ENCODE measurements around the gene CST9L.

Gene CST9L

DNA sequence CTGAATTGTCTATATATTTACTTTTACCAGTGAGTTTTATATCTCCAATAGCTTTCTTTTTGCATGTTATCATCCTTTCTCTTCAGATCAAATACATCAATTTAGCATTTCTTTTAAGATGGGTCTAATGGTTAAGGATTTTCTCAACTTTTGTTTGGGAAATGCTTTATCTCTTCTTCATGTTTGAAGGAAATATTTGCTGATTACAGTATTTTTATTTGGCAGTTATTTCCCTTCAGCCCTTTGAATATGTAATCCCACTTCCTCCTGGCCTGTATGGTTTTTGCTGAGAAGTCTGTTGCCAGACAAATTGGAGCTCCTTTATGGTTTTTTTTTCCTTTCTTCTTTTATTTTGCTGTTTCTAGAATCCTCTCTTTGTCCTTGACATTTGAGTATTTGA, 6.7 kb upstream of the CST9L start:
- no peak for DNase-seq
- intact Hi-C loops (cut with DNase I; ENCODE audit: low total_unique reads) = no loop called here
- TF ChIP-seq, protein P1, sequence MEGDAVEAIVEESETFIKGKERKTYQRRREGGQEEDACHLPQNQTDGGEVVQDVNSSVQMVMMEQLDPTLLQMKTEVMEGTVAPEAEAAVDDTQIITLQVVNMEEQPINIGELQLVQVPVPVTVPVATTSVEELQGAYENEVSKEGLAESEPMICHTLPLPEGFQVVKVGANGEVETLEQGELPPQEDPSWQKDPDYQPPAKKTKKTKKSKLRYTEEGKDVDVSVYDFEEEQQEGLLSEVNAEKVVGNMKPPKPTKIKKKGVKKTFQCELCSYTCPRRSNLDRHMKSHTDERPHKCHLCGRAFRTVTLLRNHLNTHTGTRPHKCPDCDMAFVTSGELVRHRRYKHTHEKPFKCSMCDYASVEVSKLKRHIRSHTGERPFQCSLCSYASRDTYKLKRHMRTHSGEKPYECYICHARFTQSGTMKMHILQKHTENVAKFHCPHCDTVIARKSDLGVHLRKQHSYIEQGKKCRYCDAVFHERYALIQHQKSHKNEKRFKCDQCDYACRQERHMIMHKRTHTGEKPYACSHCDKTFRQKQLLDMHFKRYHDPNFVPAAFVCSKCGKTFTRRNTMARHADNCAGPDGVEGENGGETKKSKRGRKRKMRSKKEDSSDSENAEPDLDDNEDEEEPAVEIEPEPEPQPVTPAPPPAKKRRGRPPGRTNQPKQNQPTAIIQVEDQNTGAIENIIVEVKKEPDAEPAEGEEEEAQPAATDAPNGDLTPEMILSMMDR (IDR thresholded peaks at IDR 0.05) = no peak

DNA sequence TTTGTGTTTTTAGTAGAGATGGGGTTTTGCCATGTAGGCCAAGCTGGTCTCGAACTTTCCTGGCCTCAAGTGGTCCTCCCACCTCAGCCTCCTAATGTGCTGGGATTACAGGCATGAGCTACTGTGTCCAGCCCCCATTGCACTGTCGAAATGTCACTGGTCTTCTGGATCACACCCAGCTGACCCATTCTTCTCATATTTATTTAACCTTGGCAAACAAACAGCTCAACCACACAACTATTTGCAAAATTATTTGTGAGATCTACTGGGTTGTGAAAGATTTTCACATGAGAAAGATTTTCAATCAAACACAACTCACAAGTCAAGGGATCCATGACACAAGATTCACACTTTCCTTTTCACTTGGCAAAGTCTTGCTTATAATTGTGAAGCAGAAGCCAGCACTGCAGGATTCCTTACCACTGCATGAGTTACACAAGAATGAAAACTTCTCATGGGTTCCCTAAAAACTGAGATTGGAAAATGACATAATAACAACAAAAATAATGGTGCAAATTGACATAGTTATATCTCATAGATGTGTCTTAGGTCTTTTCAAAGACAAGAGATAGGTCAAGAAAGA, 2.0 kb upstream of the CST9L start:
- no peaks in the 10 kb centered on the region for H3K27me3 ChIP-seq
- intact Hi-C loops (cut with DNase I; ENCODE audit: low total_unique reads) = no loop called here
- no peaks in the 10 kb centered on the region for H3K9me3 ChIP-seq
- H3K4me1 ChIP-seq = no peaks in the 10 kb centered on the region
- DNase-seq = no peak
- H3K4me3 ChIP-seq = no peak overlapping the region
- no peak overlapping the region for H3K27ac ChIP-seq
- TF ChIP-seq, protein P1 (IDR thresholded peaks at IDR 0.05) = no peak
- no peaks in the 10 kb centered on the region for H3K36me3 ChIP-seq

More for the DNA sequence above, 6.7 kb upstream of the CST9L start:
- H3K4me3 ChIP-seq = no peak overlapping the region
- no peaks in the 10 kb centered on the region for H3K9me3 ChIP-seq
- no peaks in the 10 kb centered on the region for H3K4me1 ChIP-seq
- H3K36me3 ChIP-seq = no peaks in the 10 kb centered on the region
- no peaks in the 10 kb centered on the region for H3K27me3 ChIP-seq
- H3K27ac ChIP-seq = no peak overlapping the region

DNA sequence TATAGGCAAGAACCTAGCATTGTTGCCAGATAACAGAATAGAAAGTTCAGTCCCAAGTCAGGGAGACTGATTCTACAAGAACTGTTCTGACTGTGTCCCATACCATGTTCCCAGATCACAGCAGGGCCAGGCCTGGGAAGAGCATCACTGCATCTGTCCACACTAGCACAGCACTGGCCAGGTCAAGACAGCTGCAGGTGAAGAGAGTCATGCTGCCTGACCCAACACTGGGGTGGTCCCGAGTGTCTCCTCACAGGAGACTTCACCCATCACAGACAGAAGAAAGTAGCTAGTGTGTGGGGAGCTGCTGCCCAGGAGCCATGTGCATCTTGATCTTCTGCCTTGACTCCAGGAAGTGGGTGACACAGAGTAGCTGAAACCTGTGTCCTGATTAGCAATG, 1.3 kb upstream of the CST9L start:
- no peak for DNase-seq
- no peaks in the 10 kb centered on the region for H3K4me1 ChIP-seq
- no peaks in the 10 kb centered on the region for H3K9me3 ChIP-seq
- intact Hi-C loops (cut with DNase I; ENCODE audit: low total_unique reads) = loop anchor here (10.0 kb wide), 1 partner anchor 85 kb away; no protein-coding TSS in a partner anchor
- TF ChIP-seq, protein P1 (IDR thresholded peaks at IDR 0.05) = no peak
- no peaks in the 10 kb centered on the region for H3K36me3 ChIP-seq
- H3K27me3 ChIP-seq = no peaks in the 10 kb centered on the region
- H3K4me3 ChIP-seq = no peak overlapping the region
- H3K27ac ChIP-seq = no peak overlapping the region

DNA sequence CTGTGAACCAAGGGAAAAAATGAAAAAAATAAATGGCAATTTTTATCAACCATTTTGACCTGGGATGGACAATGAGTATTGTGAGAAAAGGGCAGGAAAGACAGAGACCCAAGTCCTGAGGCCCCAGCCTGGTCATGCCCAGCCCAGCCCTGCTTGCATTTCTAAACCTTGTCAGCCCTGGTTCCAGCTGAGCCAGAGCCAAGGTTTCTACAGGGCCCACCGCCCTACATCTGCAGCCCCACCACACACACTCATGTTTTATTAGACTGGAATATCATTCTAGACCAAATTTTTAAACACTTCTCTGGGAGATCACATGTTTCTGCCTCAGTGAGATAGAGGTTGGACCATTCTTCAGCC, 667 bp upstream of the CST9L start:
- DNase-seq = no peak
- H3K4me3 ChIP-seq = no peak overlapping the region
- H3K27me3 ChIP-seq = no peaks in the 10 kb centered on the region
- TF ChIP-seq, protein P1 (IDR thresholded peaks at IDR 0.05) = no peak
- intact Hi-C loops (cut with DNase I; ENCODE audit: low total_unique reads) = loop anchor here (10.0 kb wide), 1 partner anchor 84 kb away; no protein-coding TSS in a partner anchor
- H3K36me3 ChIP-seq = no peaks in the 10 kb centered on the region
- no peaks in the 10 kb centered on the region for H3K9me3 ChIP-seq
- H3K27ac ChIP-seq = no peak overlapping the region
- no peaks in the 10 kb centered on the region for H3K4me1 ChIP-seq

DNA sequence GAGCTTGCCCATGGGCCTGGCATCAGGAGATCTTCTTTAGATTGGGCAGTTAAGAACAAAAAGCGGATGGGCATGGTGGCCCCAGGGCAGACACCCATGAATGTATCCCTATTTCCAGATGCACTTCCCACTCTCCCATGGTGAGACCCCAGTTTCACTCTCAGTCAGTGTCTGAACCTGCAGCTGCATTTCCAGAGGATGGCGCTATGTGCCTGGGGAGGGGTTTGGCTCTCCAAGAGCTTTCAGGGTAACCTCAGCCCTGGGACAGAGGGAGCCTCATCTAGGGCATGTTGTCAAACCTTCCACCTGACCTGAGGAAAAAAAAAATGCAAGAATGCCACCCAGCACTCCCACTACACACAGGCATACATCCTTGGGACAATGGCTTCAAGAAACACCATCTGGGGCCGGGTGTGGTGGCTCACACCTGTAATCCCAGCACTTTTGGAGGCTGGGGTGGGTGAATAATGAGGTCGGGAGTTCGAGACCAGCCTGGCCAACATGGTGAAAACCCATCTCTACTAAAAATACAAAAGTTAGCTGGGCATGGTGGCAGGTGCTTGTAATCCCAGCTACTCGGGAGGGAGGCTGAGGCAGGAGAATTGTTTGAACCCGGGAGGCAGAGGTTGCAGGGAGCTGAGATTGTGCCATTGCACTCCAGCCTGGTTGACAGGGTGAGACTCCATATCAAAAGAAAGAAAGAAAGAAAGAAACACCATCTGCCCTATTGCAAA, 1.9 kb downstream of the CST9L start:
- H3K4me3 ChIP-seq = no peak overlapping the region
- H3K9me3 ChIP-seq = peaks cover 0 to 17% (median 4%) of the 10 kb centered on the region in 3 donors
- TF ChIP-seq, protein P1 (IDR thresholded peaks at IDR 0.05) = no peak
- no peak for DNase-seq
- no peaks in the 10 kb centered on the region for H3K4me1 ChIP-seq
- H3K36me3 ChIP-seq = no peaks in the 10 kb centered on the region
- intact Hi-C loops (cut with DNase I; ENCODE audit: low total_unique reads) = loop anchor here (10.0 kb wide), 1 partner anchor 82 kb away; no protein-coding TSS in a partner anchor
- H3K27me3 ChIP-seq = no peaks in the 10 kb centered on the region
- H3K27ac ChIP-seq = no peak overlapping the region
